ENCODE measurements around the gene DSTN. TPM values are rescaled to one million over a fixed set of nuclear protein-coding genes. Genes with fewer than 3 reads are reported as not detected.

The DSTN gene
- total RNA-seq, 1 experiment from 2014 or later, result 202 TPM

DNA sequence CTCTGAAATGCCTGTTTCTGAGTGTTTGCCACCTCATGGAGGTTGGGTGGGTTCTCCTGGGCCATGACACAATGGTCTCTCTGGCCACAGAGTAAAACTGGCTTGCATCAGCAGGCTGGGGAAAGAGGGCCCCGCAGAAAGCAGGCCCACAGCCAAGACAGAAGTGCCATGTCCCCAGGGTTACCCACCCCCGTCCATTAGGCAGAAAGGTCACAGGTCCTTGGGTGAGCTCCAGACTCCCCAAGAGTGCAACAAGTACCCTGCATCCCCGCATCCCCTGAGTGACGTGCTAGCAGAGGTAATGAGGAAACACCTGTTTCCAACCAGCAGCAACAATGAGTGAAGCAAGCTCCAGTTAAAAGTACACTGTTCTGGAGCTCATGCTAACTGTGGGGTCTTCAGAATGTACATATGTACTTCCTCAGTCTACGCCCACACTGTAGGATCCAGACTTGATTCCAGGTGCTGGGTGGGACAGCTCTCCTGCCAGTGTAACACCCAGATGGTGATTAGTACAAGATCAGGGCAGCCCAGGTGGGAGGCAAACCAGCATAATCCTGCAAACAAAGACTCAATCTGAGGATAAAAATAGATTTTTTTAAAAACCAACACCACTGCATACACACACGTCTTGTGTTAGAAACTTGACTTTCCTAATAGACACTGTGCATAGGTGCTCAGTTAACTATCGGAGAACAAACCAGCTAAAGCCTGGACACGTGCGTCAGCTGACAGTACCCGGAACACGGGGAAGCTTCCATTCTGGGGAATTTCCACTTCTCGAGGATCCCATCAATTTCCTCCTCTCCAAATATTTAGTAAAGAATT, 80.6 kb downstream of the DSTN start:
- Histone ChIP-seq H3K4me1 (ENCODE audit: control insufficient read depth in 1 of 2, insufficient read depth in 2 of 2, low read length in 2 of 2) (peaks cover 0 to 3% of the 10 kb centered on the region in 2 experiments; a peak in 1 of 4 replicates), H3K9me2 (ENCODE audit: insufficient read depth) (no peaks in the 10 kb centered on the region), H3K4me3 (replicated peaks in 1 of 2; ENCODE audit: low read depth in 1 of 2, low read length in 2 of 2) (no peak overlapping the region), H3K9me3 (ENCODE audit: control insufficient read depth in 1 of 2, insufficient read depth in 1 of 2, low read depth in 1 of 2, low read length in 2 of 2) (no peaks in the 10 kb centered on the region), H3K4me2 (ENCODE audit: low read length) (no peak overlapping the region), H3K27ac (ENCODE audit: low read depth, low read length) (no peak overlapping the region), H2AFZ (ENCODE audit: low read depth, low read length, poor library complexity, severe bottlenecking) (no peak overlapping the region), H3K9ac (ENCODE audit: low read length) (no peak overlapping the region), H3K79me2 (ENCODE audit: insufficient read depth, low read length) (peaks cover 84% of the 10 kb centered on the region), H3K36me3 (ENCODE audit: control insufficient read depth in 1 of 2, insufficient read depth in 2 of 2, low read length in 2 of 2) (peaks cover 3 to 4% of the 10 kb centered on the region in 2 experiments; a peak in 2 of 4 replicates), H4K20me1 (ENCODE audit: insufficient read depth) (no peaks in the 10 kb centered on the region; the same call in 1 of the 2 replicates), H3K27me3 (ENCODE audit: insufficient read depth, low read length) (no peaks in the 10 kb centered on the region)
- ATAC-seq (no peak), DNase-seq (ENCODE audit: low read depth, low spot score) (no peak)
- ChIA-PET RAD21 (ENCODE audit: low non-redundant PET in 1 of 2, low total read pairs in 2 of 2, uncharacterized antibody in 2 of 2, unreplicated experiment in 2 of 2) (no interaction called here), CTCF (interaction anchor here (1.1 to 1.5 kb wide), 3 partner anchors 120 to 289 kb away, joined by 3 to 5 read pairs (median 4); no protein-coding TSS in a partner anchor), POLR2A (no interaction called here)
- BruUV-seq (replicated peaks), result no TSS peak
- TF ChIP-seq EZH2 (IDR thresholded peaks at IDR 0.05), result no peak
- no peak for TF ChIP-seq EZH2phosphoT487 (IDR thresholded peaks at IDR 0.05; ENCODE audit: borderline replicate concordance)
- TF ChIP-seq POLR2AphosphoS5 (IDR thresholded peaks at IDR 0.05; ENCODE audit: low read depth, low read length), result no peak
- TF ChIP-seq SRF (IDR thresholded peaks at IDR 0.05; ENCODE audit: low read depth), result no peak
- no peak for TF ChIP-seq SIN3A (IDR thresholded peaks at IDR 0.05; ENCODE audit: low read depth)
- TF ChIP-seq, protein P1, sequence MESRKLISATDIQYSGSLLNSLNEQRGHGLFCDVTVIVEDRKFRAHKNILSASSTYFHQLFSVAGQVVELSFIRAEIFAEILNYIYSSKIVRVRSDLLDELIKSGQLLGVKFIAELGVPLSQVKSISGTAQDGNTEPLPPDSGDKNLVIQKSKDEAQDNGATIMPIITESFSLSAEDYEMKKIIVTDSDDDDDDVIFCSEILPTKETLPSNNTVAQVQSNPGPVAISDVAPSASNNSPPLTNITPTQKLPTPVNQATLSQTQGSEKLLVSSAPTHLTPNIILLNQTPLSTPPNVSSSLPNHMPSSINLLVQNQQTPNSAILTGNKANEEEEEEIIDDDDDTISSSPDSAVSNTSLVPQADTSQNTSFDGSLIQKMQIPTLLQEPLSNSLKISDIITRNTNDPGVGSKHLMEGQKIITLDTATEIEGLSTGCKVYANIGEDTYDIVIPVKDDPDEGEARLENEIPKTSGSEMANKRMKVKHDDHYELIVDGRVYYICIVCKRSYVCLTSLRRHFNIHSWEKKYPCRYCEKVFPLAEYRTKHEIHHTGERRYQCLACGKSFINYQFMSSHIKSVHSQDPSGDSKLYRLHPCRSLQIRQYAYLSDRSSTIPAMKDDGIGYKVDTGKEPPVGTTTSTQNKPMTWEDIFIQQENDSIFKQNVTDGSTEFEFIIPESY (IDR thresholded peaks at IDR 0.05; ENCODE audit: extremely low read depth, insufficient replicate concordance, low read length), result no peak
- no peak for TF ChIP-seq CBX3 (IDR thresholded peaks at IDR 0.05; ENCODE audit: low read depth)
- TF ChIP-seq FOSL1 (IDR thresholded peaks at IDR 0.05; ENCODE audit: low read depth), result no peak
- no peak for TF ChIP-seq YY1 (IDR thresholded peaks at IDR 0.05; ENCODE audit: extremely low read depth, insufficient replicate concordance, low read depth, low read length)
- TF ChIP-seq, protein P2, sequence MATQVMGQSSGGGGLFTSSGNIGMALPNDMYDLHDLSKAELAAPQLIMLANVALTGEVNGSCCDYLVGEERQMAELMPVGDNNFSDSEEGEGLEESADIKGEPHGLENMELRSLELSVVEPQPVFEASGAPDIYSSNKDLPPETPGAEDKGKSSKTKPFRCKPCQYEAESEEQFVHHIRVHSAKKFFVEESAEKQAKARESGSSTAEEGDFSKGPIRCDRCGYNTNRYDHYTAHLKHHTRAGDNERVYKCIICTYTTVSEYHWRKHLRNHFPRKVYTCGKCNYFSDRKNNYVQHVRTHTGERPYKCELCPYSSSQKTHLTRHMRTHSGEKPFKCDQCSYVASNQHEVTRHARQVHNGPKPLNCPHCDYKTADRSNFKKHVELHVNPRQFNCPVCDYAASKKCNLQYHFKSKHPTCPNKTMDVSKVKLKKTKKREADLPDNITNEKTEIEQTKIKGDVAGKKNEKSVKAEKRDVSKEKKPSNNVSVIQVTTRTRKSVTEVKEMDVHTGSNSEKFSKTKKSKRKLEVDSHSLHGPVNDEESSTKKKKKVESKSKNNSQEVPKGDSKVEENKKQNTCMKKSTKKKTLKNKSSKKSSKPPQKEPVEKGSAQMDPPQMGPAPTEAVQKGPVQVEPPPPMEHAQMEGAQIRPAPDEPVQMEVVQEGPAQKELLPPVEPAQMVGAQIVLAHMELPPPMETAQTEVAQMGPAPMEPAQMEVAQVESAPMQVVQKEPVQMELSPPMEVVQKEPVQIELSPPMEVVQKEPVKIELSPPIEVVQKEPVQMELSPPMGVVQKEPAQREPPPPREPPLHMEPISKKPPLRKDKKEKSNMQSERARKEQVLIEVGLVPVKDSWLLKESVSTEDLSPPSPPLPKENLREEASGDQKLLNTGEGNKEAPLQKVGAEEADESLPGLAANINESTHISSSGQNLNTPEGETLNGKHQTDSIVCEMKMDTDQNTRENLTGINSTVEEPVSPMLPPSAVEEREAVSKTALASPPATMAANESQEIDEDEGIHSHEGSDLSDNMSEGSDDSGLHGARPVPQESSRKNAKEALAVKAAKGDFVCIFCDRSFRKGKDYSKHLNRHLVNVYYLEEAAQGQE (IDR thresholded peaks at IDR 0.05; ENCODE audit: low read depth), result no peak
- TF ChIP-seq, protein P3, sequence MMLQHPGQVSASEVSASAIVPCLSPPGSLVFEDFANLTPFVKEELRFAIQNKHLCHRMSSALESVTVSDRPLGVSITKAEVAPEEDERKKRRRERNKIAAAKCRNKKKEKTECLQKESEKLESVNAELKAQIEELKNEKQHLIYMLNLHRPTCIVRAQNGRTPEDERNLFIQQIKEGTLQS (IDR thresholded peaks at IDR 0.05), result no peak
- TF ChIP-seq EGR1 (IDR thresholded peaks at IDR 0.05; ENCODE audit: low read depth), result no peak
- TF ChIP-seq ZNF274 (IDR thresholded peaks at IDR 0.05; ENCODE audit: low read depth, low read length), result no peak
- no peak for TF ChIP-seq POLR2A (IDR thresholded peaks at IDR 0.05; ENCODE audit: borderline replicate concordance, extremely low read depth, insufficient read depth, insufficient read length)
- TF ChIP-seq SP1 (IDR thresholded peaks at IDR 0.05; ENCODE audit: low read depth), result no peak
- no peak for TF ChIP-seq ELF1 (IDR thresholded peaks at IDR 0.05; ENCODE audit: borderline replicate concordance, low read depth)
- no peak for TF ChIP-seq RAD21 (IDR thresholded peaks at IDR 0.05; ENCODE audit: low read depth)
- intact Hi-C loops (cut with micrococcal nuclease), result no loop called here
